Amygdala (tissue), 56 donors: Measurements from ENCODE around the gene LCAT.

Source experiments
- DNase-seq, 56 donors: peaks; one replicate each; lab custom pipeline; 2025; lab: John Stamatoyannopoulos, UW

The LCAT gene

DNA sequence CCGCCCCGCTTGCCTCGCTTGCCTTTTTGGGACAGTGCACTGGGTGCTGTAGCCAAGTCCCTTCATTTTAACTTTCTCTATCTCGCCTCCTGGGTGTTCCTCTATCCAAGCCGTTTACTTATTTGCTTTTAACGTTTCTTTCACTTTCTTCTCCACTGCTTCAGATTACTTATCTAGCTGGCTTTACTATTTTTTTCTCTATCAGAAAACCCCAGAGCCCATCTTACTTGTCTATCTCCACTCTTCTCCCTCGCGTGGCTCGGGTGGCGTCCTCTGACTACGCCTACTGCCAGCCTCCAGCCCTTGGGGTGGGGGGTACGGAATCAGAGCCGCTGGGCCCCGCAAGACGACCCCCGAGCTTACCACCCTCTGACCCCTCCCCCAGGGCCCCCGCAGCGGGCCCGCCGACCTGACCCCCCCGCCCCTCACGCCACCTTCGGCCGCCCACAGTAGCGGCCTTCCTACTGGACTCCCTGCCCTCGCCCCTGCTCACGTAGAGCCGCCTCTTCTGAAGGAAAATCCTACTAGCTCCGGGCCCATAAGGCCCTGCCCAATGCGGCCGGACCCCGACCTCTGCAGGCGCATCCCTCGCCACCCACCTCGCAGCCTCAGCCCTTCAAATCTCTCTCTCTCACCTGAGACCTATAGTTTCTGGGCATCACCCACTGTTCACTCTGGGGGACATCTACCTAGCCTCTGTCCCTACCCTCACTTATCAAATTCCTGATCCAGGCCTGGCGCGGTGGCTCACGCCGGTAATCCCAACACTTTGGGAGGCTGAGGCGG, 25.5 kb upstream of the LCAT start:
- no peak for DNase-seq

GRCh38 chr16:67968400-67969253, 24.7 kb upstream of the LCAT start, which contains the start of gene SLC12A4:
Gene SLC12A4, minus strand, starts transcription at chr16:67968637. Its CDS starts 84 bp downstream, at chr16:67968553.
- peak in 45 of 56 donors; percentile 15 to 75 (median 47) for DNase-seq

DNA sequence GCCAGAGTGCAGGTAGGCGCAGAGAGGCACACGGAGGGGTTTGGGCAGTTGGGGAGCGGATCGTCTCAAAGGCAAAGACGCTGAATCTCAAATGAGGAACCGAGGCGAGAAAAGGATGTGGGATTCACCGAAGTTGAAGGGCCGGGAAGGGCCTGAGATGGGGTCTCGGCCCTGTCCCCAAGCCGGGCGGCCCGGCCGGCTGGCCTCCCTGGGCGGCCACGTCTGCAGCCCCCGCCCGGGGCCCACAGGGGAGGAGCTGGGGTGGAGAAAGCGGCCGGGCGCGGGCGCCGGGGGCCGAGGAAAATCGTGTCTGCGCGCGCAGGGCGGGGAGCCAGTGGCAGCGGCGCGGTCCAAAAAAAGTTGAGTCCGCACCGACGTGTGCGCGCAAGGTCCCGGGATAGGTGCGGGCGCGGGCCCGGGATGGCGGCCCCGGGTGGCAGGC, 24.1 kb upstream of the LCAT start:
- DNase-seq, result peak in 2 of 56 donors; percentile 19 to 22

- no peak for DNase-seq
These were observed 23.4 kb upstream of the LCAT start for GRCh38 chr16:67967183-67967957.

- no peak for DNase-seq
These were observed 22.7 kb upstream of the LCAT start for GRCh38 chr16:67966549-67967182.

DNA sequence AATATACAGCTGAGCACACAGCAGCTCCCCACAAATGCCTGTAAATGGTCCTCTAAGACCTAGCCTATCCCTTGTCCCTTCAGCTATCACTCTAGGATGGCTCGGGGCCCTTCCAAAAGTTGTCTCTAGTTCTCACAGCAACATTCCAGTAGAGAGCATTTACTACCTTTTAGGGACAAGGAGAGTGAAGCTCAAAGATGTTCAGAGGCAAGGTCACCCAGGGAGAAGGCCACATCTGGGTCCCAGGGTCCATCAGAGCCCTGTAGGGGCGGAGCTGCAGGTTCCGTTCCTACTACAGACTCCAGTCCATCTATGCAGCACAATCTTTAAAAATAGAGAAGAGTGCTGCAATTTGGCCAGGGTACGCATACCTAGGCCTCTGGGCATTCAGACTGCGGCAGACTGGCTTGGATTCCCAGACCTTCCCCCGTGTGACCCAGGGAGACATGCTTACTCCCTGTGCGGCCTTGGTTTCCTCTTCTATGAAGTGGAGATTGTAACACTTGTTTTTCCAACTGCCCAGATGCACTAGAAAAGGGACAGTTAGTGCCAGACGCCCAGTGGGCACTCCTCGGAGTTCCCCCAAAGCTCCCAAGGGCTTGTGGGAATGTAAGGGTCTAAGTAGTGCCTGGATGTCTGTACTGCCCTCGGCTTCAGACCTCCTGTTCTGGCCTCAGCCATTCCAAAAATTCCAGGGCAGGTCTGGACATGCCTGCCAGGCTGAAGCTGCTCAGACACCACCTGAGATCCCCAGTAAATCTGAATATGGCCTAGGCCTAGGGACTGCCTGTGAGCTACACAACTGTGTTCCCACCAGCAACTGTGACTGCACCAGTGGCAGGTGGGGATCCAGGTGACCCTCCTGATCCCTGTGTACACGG, 22.0 kb upstream of the LCAT start:
- no peak for DNase-seq

- DNase-seq, result no peak
These were observed 20.7 kb upstream of the LCAT start for GRCh38 chr16:67964477-67965131.

DNA sequence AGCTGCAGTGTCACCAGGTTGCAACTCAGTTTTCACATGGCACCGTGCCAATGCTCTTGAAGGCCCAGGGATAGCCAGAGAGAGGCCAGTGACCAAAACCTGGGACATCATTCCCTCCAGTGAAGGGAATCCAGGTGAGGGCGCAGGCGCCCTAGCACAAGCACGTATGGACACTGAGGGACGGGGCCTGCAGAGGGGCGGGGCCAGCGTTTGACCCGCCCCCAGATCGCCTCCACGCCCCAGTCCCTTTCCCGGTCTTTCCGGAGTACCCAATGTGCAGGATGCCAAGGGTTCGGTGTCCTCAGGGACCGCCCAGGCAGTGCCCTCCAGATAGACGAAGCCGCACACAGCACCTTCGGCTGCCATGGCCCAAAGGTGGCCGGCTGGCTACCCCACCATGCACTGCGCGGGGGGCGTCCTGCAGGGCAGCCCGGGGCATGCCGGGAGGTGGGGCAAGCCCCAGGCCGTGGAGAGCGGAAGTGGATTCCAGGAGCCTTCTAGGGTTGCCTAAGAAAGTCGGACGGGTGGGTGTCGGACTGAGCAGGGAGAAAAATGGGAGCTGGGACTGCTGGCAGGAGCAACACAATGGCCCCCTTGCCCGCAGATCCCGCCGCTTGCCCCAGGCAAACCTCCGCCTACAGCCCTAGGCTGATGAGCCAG, 19.9 kb upstream of the LCAT start:
- DNase-seq, result peak in 2 of 56 donors; percentile 11 to 16

DNA sequence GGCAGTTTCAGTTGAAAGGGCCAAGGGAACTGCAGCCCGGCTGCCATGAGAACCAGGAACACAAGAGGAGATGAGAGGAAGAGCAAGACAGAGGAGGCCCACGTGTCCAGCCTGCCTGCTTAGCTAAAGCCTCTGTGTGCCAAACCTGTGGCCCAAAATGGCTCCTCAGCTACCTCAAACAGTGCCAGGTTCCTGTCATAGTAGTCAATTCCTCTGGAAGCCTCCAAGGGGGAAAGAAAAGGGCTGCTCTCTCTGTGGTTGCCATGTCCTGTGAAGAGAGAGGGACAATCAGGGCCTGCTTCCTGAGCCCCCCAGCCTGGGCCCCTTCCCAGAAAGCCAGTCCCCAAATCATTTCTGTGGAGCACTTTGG, 19.4 kb upstream of the LCAT start:
- DNase-seq, result peak in 9 of 56 donors; percentile 10 to 57 (median 42)

- no peak for DNase-seq
These were observed 18.2 kb upstream of the LCAT start for GRCh38 chr16:67962135-67962534.

- DNase-seq, result peak in 1 of 56 donors; percentile 44
These were observed 17.6 kb upstream of the LCAT start for GRCh38 chr16:67961551-67961957.

GRCh38 chr16:67959536-67960329, 15.8 kb upstream of the LCAT start:
- DNase-seq, result no peak

DNA sequence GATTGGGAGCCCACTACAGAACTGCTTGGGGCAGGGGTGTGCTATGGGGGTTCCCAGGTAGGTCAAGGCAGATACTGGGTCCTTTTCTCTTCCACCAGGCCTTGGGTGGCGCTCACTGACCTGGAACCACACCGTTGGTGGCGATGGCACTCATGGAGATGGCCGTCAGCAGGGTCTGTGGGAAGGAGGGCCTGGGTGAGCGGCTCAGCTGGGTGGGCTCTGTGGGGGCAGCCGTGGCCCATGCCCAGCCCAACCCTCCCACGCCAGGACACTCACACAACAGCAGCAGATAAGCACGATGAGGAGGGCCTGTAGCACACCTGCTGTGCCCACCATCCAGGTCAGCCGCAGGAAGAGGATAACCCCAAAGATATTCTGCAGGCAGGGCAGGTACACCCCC, 13.7 kb upstream of the LCAT start:
- DNase-seq, result no peak

- DNase-seq, result no peak
These were observed 10.7 kb upstream of the LCAT start for GRCh38 chr16:67954421-67955196.

- DNase-seq, result no peak
These were observed 9.9 kb upstream of the LCAT start for GRCh38 chr16:67953641-67954375.

DNA sequence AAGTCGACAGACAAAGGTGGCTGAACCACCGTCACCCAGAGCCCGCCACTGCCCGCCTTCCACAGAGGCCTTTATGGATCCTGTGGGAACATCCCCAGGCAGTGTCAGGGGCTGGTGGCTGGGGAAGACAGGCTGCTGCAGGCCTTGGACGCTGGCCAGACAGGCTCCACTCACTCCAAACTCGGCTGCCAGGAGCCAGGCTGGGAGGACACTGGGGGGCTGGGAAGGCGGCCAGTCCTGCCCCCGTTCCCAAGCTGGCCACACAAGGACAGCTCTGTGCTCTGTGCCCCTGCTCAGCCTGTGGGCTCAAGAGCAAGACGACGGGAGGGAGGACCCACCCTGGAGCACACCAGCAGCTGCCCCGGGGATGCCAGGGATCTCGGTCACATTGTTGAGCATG, 7.6 kb upstream of the LCAT start:
- DNase-seq, result peak in 55 of 56 donors; percentile 39 to 93 (median 85)
